ENCODE measurements around the gene GPR17.

The GPR17 gene

GRCh38 chr2:127626917-127627739 lies 18.8 kb upstream of the GPR17 start:
- Histone ChIP-seq H3K27ac (ENCODE audit: low read length, poor library complexity, severe bottlenecking) (no peak overlapping the region), H3K14ac (ENCODE audit: low read length in 2 of 2) (no peak overlapping the region), H2BK120ac (ENCODE audit: low read depth, low read length) (no peak overlapping the region), H3K23ac (ENCODE audit: low read length in 2 of 2) (no peak overlapping the region), H3K4me2 (ENCODE audit: low read length, poor library complexity, severe bottlenecking) (no peak overlapping the region), H3K4me1 (ENCODE audit: control insufficient read depth, insufficient read depth, low read depth, low read length) (peaks cover 11% of the 10 kb centered on the region), H4K91ac (ENCODE audit: low read length) (no peak overlapping the region), H2AK5ac (ENCODE audit: low read length, severe bottlenecking) (no peak overlapping the region), H2AFZ (ENCODE audit: low read depth, low read length) (no peak overlapping the region), H3K27me3 (ENCODE audit: control insufficient read depth in 1 of 2, insufficient read depth in 1 of 2, low read length in 2 of 2) (peaks cover 4 to 15% of the 10 kb centered on the region in 2 experiments), H3K9me3 (ENCODE audit: control insufficient read depth, low read length) (no peaks in the 10 kb centered on the region), H2BK15ac (ENCODE audit: low read depth, poor library complexity, severe bottlenecking) (no peak overlapping the region), H3K4me3 (ENCODE audit: insufficient read depth in 1 of 2, low read depth in 1 of 2, low read length in 2 of 2) (no peak overlapping the region), H3K18ac (ENCODE audit: low read depth in 1 of 2, low read length in 2 of 2) (no peak overlapping the region), H3K9ac (ENCODE audit: low read length) (no peak overlapping the region), H3K79me1 (replicated peaks; ENCODE audit: low read length, poor library complexity, severe bottlenecking) (no peaks in the 10 kb centered on the region), H2BK5ac (ENCODE audit: low read depth, low read length, poor library complexity, severe bottlenecking) (no peak overlapping the region), H2BK12ac (ENCODE audit: low read length in 2 of 2) (no peak overlapping the region), H3K4ac (ENCODE audit: low read depth in 1 of 2, low read length in 2 of 2) (no peak overlapping the region), H4K8ac (ENCODE audit: low read length) (no peak overlapping the region), H3K36me3 (ENCODE audit: control insufficient read depth in 1 of 2, insufficient read depth in 2 of 2, low read depth in 1 of 2, low read length in 2 of 2) (peaks cover 0 to 3% of the 10 kb centered on the region in 2 experiments)
- WGBS = 87% methylated on average over 28 of the region's 28 CpGs
- no peak for DNase-seq

- Histone ChIP-seq H2BK12ac (ENCODE audit: low read length in 2 of 2) (no peak overlapping the region), H3K9ac (ENCODE audit: low read length) (no peak overlapping the region)
These were observed 18.0 kb upstream of the GPR17 start for GRCh38 chr2:127627740-127628571.

GRCh38 chr2:127628767-127629614 lies 17.0 kb upstream of the GPR17 start:
- Histone ChIP-seq H3K9ac (ENCODE audit: low read length) (no peak overlapping the region), H2AK5ac (ENCODE audit: low read length, severe bottlenecking) (no peak overlapping the region), H3K14ac (ENCODE audit: low read length in 2 of 2) (no peak overlapping the region), H3K9me3 (ENCODE audit: control insufficient read depth, low read length) (no peaks in the 10 kb centered on the region), H2BK12ac (ENCODE audit: low read length in 2 of 2) (no peak overlapping the region), H3K18ac (ENCODE audit: low read depth in 1 of 2, low read length in 2 of 2) (no peak overlapping the region), H3K27ac (ENCODE audit: low read length, poor library complexity, severe bottlenecking) (no peak overlapping the region), H3K4ac (ENCODE audit: low read depth in 1 of 2, low read length in 2 of 2) (no peak overlapping the region), H3K4me3 (ENCODE audit: insufficient read depth in 1 of 2, low read depth in 1 of 2, low read length in 2 of 2) (no peak overlapping the region), H3K4me1 (ENCODE audit: control insufficient read depth, insufficient read depth, low read depth, low read length) (peaks cover 1% of the 10 kb centered on the region), H4K91ac (ENCODE audit: low read length) (no peak overlapping the region), H3K79me1 (replicated peaks; ENCODE audit: low read length, poor library complexity, severe bottlenecking) (no peaks in the 10 kb centered on the region), H2BK5ac (ENCODE audit: low read depth, low read length, poor library complexity, severe bottlenecking) (no peak overlapping the region), H2BK15ac (ENCODE audit: low read depth, poor library complexity, severe bottlenecking) (no peak overlapping the region), H3K36me3 (ENCODE audit: control insufficient read depth in 1 of 2, insufficient read depth in 2 of 2, low read depth in 1 of 2, low read length in 2 of 2) (peaks cover 0 to under 1% of the 10 kb centered on the region in 2 experiments), H2BK120ac (ENCODE audit: low read depth, low read length) (no peak overlapping the region), H3K23ac (ENCODE audit: low read length in 2 of 2) (no peak overlapping the region), H3K27me3 (ENCODE audit: control insufficient read depth in 1 of 2, insufficient read depth in 1 of 2, low read length in 2 of 2) (peaks cover 4 to 15% of the 10 kb centered on the region in 2 experiments), H2AFZ (ENCODE audit: low read depth, low read length) (no peak overlapping the region), H4K8ac (ENCODE audit: low read length) (no peak overlapping the region), H3K4me2 (ENCODE audit: low read length, poor library complexity, severe bottlenecking) (no peak overlapping the region)
- 90% methylated on average over 16 of the region's 17 CpGs for WGBS
- DNase-seq = no peak

More at GRCh38 chr2:127627740-127628571, 18.0 kb upstream of the GPR17 start:
- 84% methylated on average over 16 of the region's 18 CpGs for WGBS
- Histone ChIP-seq H3K4me2 (ENCODE audit: low read length, poor library complexity, severe bottlenecking) (no peak overlapping the region), H2AFZ (ENCODE audit: low read depth, low read length) (no peak overlapping the region), H2BK120ac (ENCODE audit: low read depth, low read length) (no peak overlapping the region), H3K4ac (ENCODE audit: low read depth in 1 of 2, low read length in 2 of 2) (no peak overlapping the region), H3K79me1 (replicated peaks; ENCODE audit: low read length, poor library complexity, severe bottlenecking) (no peaks in the 10 kb centered on the region), H3K14ac (ENCODE audit: low read length in 2 of 2) (no peak overlapping the region), H3K18ac (ENCODE audit: low read depth in 1 of 2, low read length in 2 of 2) (no peak overlapping the region), H3K27ac (ENCODE audit: low read length, poor library complexity, severe bottlenecking) (no peak overlapping the region), H2AK5ac (ENCODE audit: low read length, severe bottlenecking) (no peak overlapping the region), H3K23ac (ENCODE audit: low read length in 2 of 2) (no peak overlapping the region), H4K91ac (ENCODE audit: low read length) (no peak overlapping the region), H3K36me3 (ENCODE audit: control insufficient read depth in 1 of 2, insufficient read depth in 2 of 2, low read depth in 1 of 2, low read length in 2 of 2) (peaks cover 0 to 3% of the 10 kb centered on the region in 2 experiments), H2BK5ac (ENCODE audit: low read depth, low read length, poor library complexity, severe bottlenecking) (no peak overlapping the region), H3K9me3 (ENCODE audit: control insufficient read depth, low read length) (no peaks in the 10 kb centered on the region), H3K4me1 (ENCODE audit: control insufficient read depth, insufficient read depth, low read depth, low read length) (peaks cover 9% of the 10 kb centered on the region), H3K27me3 (ENCODE audit: control insufficient read depth in 1 of 2, insufficient read depth in 1 of 2, low read length in 2 of 2) (peaks cover 4 to 15% of the 10 kb centered on the region in 2 experiments), H3K4me3 (ENCODE audit: insufficient read depth in 1 of 2, low read depth in 1 of 2, low read length in 2 of 2) (no peak overlapping the region), H4K8ac (ENCODE audit: low read length) (no peak overlapping the region), H2BK15ac (ENCODE audit: low read depth, poor library complexity, severe bottlenecking) (no peak overlapping the region)
- DNase-seq = no peak

All from mesenchymal stem cell (in vitro differentiated cells and primary cell).